Activated CD4-positive, alpha-beta T cell treated with anti-CD3 and anti-CD28 coated beads for 24 hours (primary cell): Measurements from ENCODE around the gene EPS8L1.
"Not testable (repeated sequence)": the region's sequence is repeated elsewhere in the genome, so short reads cannot be mapped to it uniquely, and the experiment has no call there.

Source experiments
- DNase-seq, 2 donors: peaks; one replicate each; pipeline ENCODE4 v3.0.0-alpha.2; 2020; ENCODE audit warnings: low read depth in 2 of 2

The EPS8L1 gene

DNA sequence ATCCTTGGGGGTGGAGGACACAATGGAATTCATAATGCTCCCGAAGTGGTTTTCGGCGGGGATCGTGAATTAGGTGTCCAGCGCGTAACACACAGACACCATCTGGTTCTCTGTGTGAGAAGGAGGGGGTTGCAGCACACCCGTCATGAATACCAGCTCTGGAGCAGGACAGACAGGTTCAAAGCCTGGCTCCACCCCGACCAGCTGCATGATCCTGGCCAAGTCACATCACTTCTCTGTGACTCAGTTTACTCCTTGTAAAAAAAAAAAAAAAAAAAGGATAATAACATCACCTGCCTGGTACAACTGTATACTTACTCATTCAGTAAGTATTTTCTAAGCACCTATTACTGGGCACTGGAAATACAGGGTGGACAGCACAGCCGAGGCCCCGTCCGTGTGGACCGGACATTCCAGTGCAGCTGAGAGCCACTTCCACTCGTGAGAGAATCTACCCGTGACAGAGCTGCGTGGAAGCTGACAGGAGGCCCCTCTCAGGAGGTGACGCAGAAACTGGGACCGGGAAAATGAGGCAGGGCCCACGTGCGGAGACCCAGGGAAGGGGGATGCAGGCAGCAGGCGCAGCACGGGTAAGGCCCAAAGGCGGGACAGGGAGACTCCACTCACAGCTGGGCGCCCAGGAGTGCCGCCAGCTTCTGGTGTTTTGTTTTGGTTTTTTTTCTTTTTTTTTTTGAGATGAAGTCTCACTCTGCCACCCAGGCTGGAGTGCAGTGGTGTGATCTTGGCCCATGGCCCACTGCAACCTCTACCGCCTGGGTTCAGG is 24.7 kb upstream of the EPS8L1 start:
- no peak for DNase-seq

DNA sequence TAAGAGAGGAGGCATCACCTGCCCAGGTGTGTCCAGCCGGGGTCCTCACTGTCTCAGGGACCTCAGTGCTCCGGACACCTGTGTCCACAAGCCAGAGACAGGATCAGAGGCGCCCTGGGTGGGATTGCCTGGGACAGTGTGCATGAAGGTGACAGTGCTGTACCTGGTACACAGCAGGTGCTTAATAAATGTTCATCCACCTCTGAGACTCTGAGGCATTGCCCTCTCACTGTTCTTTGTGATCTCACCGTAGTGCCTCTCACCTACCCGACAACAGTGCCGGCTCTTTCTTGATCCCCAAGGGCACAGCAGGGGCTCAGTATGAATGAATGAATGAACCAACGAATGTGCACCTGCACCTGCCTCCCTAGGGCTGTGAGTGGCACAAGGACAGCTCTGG is 21.9 kb upstream of the EPS8L1 start:
- no peak for DNase-seq

DNA sequence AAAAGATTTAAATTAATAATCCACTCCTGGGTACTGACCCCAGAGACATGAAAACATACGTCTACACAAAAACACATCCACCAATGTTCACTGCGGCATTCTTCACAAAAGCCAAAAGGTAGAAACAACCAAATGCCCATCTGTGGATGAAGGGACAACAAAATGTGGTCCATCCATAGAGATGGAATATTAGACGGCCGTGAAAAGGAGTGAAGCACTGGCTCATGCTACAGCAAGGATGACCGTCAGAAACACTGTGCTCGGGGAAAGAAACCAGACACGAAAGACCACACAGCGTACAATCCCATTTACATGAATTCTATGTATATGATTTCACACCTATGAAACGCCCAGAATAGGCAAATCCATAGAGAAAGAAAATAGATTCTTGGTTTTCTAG is 18.8 kb upstream of the EPS8L1 start:
- DNase-seq, result no peak

DNA sequence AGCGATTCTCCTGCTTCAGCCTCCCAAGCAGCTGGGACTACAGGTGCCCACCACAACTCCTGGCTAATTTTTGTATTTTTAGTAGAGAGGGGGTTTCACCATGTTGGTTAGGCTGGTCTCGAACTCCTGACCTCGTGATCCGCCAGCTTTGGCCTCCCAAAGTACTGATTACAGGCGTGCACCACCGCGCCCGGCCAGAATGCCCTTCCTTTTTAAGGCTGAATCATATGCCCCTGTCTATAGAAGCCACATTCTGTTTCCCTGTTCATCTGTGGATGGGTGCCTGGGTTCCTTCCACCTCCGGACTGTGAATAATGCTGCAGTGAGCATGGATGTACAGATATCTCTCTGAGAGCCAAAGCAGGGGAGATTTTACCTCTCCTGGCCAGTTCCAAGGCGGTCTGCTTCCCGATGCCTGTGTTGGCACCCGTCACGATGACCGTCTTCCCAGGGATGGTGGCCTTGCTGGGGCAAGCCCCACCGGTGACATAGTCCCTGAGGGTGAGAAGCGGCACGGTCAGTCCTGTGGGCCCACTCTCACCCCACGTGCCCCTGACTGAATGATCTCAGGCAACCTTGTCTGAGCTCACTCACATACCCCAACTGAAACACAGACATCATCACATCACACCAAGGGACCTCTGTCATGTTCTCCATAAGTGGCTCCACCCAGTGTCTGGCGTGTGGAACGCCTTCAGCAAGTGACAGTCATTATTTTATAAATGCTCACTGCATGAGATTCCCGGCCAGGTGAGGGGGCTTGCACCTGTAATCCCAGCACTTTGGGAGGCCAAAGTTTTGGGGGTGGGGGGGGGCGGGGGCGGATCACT is 16.7 kb upstream of the EPS8L1 start:
- no peak for DNase-seq

DNA sequence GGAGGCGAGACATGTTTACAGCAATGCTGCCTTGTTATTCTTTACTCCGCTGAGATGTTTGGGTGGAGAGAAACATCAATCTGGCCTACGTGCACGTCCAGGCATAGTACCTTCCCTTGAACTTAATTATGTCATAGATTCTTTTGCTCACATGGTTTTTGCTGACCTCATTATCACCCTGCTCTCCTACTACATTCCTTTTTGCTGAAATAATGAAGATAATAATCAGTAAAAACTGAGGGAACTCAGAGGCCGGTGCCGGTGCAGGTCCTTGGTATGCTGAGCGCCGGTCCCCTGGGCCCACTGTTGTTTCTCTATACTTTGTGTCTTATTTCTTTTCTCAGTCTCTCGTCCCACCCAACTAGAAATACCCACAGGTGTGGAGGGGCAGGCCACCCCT is 15.4 kb upstream of the EPS8L1 start:
- DNase-seq, result not testable (repeated sequence)

DNA sequence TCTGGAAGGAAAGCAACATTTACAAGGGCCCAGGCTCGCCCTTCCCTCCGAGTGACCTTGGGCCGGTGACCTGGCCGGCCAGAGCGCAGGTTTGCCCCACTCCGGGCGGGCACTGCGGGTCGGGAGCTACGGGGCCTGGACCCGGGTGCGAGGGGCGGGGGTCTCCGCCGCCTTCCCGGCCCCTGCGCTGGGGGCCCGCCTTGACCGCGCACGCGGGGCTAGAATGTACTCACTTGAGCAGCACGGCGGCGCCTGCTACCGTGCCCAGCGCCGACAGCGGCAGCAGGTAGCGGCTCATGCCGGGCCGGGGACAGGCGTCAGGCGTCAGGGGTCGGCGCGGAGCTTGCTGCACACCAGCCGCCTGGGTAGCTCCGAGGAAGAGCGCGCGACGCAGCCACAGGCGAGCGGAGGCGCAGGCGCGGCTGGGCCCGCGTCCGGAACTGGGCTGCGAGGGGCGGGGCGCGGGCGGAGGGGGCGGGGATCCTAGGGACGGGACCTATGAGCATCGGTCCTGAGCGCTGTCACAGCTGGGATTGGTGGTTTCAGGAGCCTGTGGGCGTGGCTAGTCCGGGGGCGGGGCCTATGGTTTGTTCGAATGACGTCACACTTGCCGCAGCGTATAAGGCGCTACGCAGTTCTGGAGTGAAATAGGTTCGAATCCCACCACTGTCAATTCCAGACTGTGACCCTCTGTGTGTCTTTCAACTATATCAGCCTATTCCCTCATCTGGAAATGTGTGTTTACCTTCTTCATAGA is 12.8 kb upstream of the EPS8L1 start, which contains the start of gene RDH13:
TSS of gene RDH13 (minus strand) at position 414 of the 757 bp plus-strand sequence. CDS start at position 298, 116 bp downstream.
- peak; percentile 99 to 100 for DNase-seq

DNA sequence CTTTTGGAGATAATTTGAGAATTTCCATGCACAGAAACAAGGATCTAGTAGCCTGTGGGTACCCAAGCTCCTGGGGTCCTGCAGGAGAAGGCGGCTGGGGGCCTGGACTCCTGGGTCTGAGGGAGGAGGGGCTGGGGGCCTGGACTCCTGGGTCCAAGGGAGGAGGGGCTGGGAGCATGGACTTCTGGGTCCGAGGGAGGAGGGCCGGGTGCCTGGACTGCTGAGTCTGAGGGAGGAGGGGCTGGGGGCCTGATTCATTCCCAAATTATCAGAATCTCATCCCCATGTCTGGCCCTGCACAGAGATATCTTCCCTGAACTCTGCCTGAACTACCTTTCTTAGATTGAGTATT is 12.2 kb upstream of the EPS8L1 start:
- no peak for DNase-seq

DNA sequence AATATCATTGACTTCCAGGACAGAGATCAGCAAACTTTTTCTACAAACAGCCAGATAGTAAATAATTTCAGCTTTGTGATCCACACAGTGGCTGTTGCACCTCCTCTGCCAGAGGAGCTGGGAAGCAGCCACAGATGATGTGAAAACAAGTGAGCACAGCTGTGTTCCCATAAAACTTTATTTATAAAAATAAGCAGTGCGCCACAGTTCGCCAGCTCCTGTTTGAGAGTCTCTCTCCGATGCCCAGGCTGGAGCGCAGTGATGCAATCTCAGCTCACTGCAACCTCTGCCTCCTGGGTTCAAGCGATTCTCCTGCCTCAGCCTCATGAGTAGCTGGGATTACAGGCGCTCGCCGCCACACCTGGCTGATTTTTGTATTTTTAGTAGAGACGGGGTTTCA is 10.2 kb upstream of the EPS8L1 start:
- not testable (repeated sequence) for DNase-seq

DNA sequence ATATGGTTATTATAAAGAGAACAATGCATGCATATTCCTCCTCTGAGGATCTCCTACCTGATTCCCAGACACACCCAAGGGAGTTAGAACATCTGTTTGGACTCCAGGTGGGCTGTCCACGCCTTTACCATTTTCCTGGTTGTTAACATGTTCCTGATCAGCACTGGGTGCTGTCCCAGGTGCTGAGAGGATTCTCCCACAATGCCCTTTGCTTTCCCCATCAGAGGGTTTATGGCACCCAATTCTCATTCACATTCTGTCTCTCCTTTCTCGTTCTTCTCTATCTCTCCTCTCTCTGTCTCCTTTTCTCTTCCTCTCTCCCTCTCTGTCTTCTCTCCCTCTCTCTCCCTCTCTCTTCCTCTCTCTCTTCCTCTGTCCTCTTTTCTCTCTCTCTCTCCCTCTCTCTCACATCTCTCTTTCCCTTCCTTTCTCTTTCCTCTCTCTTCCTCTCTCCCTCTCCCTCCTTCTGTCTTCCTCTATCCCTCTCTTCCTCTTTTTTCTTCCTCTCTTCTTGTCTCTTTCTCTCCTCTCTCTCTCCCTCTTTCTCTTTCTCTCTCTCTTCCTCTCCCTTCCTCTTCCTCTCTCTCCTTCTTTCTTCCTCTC is 9.5 kb upstream of the EPS8L1 start:
- no peak for DNase-seq

DNA sequence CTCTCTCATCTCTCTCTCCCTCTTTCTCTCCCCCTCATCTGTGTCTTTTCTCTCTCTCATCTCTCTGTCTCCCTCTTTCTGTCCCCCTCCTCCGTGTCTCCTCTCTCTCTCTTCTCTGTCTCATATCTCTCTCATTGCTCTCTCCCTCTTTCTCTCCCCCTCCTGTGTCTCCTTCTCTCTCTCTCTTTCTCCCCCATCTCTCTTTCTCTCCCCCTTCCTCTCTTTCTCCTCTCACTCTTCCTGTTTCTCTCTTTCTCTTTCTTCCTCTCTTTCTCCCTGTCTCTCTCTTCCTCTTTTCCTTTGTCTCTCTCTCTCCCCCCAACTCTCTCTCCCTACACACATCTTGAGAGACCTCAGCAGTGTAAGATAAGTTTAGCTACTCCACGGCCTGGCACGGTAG is 7.8 kb upstream of the EPS8L1 start:
- DNase-seq, result no peak

DNA sequence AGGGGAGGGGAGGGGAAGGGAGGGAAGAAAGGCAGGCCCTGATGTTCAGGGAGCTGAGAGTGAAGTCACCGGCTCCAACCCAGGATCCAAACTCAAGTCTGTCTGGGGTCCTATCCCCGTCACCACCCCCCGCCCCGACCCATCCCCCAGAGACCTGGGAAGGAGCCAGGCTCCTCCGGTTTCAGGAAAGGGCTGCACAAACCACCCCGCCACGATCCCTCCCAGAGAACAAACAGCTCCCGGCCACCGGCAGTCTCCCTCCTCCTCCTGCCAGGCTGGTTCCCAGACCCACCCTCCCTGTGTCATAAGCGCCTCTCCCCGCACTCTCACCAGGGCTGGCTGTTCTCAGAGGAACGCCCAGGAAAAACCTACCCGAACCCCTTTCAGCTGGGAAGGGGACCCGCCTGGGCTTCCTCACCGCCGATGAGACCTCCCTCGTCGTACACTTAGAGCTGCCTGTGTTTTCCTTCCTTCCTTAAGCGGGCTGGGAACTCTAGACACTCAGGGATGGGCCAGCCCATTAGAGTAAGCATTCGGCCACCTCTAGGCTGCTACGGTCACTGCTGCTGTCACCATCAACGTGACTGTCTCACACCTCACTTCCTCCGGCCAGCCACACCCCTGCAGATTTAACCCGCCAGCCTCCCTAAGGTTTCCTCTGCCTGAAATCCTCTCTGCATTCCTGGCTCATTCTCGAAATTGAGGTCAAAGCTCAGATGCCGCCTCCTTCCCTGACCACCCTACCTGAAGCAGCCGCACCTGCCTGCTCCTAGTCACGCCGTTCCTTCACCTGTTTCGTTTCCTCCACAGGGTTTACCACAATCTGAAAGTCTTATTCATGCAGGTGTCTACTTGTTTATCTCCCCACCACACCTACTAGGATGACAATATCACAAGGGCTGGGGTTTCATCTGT is 6.5 kb upstream of the EPS8L1 start:
- no peak for DNase-seq

DNA sequence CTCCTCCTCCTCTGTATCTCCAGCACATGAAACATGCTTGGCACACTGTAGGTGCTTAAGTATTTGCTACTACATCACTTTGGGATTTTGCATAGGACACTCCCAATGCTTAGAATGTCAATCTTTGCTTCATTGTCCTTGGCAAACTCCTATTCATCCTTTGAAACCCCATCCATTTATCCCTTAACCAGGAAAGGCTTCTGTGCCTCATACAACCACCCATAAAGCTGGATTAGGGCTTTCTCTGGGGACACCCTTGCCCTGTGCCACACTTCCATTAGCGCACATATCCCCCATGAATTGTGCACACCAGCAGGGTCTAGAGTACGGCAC is 5.8 kb upstream of the EPS8L1 start:
- no peak for DNase-seq

DNA sequence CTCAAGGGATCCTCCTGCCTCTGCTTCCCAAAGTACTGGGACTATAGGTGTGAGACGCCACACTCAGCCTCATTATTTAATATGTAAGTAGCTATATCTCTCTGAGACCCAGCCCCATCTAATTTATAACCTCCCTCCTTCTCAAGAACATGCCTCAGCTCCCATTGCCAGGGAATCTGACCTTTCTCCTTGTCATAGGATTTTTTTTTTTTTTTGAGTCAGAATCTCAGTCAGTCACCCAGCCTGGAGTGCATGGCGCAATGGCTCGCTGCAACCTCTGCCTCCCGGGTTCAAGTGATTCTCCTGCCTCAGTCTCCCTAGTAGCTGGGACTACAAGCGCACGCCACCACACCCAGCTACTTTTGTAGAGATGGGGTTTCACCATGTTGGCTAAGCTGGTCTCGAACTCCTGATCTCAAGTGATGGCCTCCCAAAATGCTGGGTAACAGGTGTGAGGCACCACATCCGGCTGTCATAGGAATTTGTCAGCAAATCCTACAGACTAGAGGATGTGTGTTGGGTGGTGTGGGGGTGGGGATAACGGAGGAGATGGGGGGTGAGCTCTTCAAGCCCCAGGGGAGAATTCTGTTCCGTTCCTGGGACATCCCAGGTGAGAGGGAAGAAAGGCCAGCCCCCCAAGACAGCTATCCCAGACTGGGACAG is 5.1 kb upstream of the EPS8L1 start:
- no peak for DNase-seq

DNA sequence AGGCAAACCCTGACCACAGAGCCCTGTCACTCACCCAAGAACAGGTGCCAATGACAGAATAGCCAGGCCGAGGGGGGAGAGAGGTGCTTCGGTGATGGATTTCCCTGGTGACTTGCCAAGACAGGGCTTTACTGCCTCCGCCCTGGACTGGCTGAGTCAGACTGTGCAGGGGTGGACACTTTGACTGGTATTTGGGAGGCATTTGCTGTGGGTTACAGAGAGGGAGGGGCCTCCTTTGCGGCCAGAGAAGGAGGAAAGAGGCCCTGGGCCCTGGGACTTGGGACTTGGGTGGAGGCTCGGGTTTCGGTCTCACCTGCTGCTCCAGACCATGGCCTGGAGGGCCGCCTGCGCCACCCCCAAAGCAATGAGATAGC is 4.6 kb upstream of the EPS8L1 start:
- no peak for DNase-seq

DNA sequence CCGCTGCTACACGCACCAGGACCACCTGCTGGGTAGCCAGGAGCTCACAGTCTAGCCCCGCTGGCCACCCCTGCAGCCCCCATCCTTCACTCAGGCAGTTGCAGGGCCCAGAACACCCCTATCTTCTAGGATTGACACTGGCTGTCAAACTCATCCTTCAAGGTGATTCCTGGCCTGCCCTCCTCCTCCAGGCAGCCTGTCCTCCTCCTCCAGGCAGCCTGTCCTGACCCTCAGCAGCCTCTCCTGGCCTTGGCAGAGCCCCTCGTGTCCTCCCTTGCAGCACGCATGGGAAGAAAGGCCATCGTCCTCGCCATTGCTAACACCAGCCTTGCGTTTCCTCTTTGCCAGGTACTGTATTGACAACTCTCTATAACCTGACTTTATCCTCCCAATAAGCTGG is 3.8 kb upstream of the EPS8L1 start:
- DNase-seq, result no peak

DNA sequence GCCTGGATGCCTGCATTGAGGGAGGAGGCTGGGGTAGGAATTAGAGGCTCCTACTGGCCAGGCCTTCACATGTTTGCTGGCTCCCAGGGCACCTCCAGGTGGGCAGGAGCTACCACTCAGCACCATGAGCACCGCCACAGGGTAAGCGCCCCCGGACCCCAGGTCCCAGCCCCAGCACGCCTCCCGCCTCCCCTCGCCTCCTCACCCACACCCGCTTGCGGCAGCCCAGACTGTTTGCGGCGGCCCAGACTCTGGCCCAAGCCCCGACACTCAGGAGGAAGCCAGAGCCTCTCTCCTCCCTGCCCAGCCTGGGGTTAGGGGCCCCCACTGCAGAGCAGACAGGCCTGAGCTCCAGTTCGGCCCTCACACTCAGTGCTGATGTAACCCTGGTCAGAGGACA is 652 bp downstream of the EPS8L1 start:
- no peak for DNase-seq

DNA sequence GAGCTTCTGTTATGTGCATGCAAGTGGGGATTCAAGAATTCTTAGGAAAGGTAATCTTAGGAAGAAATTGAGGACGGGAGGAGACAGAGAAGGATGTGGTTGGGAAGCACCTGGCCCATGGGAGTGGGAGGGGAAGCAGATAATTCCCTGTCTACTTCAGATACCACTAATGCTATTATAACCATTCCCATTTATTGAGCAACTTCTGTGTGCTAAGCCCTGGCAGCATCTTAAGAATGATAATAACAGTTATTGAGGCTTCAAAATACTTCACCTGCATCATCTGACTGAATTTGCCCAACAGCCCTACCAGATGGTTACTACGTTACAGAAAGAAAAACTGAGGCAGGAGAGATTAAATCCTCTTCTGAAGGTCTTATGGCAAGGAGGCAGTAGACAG is 1.4 kb downstream of the EPS8L1 start:
- no peak for DNase-seq

DNA sequence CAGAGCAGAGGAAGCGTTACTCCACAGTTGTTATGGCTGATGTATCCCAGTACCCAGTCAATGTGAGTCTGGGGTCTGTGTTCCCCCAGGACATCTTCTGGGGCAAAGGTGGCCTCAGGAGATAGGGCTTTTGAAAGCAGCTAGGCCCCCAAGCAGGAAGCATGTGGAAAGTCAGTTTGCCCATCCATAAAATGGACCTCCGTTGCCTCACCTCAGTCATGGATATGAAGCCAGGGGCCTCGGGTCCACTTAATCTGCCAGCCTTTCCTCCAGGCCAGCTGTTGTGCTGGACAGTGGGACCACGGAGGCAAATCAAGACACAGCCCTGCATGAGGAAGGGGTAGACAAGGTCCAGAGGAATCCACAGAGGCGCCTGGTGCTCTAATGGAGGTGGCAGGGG is 3.3 kb downstream of the EPS8L1 start:
- DNase-seq, result no peak

DNA sequence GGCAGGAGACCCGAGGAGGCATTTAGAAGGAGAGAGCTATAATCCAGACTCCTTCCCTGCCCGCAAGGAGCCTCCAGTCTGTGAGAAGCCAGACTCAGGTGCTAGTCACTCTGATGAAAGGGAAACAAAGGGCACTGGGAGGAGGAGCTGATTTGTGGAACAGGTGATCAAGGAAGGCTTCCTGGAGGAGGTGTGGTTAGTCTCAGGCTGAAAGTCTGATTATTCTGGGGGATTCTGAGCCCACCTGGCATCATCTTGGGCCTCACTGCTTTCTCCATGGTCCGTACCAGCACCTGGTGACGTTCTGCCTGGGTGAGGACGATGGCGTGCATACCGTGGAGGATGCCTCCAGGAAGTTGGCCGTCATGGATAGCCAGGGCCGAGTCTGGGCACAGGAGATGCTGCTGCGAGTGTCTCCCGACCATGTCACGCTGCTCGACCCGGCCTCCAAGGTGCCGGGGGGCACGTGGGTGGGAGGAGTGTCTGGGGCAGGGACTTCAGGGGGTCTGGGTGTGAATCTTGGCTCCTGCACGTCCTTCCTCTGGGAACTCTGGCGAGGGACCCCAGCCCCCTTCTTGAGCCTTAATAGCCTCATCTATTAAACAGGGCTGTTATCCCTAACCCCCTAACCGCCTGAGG is 3.9 kb downstream of the EPS8L1 start:
- DNase-seq, result no peak
